AML-193 (cell line): ENCODE measurements around the gene STARD8.

Experiments used
- DNase-seq, 2 experiments: peaks; one replicate each; lab custom pipeline; 2025; lab: John Stamatoyannopoulos, UW

The STARD8 gene

GRCh38 chrX:68749426-68749825 is 102.0 kb downstream of the STARD8 start:
- no peak for DNase-seq

GRCh38 chrX:68750316-68750715 is 102.8 kb downstream of the STARD8 start:
- DNase-seq, result no peak

- no peak for DNase-seq
These were observed 103.9 kb downstream of the STARD8 start for GRCh38 chrX:68751372-68751771.

GRCh38 chrX:68753218-68753617 is 105.8 kb downstream of the STARD8 start:
- DNase-seq, result no peak

GRCh38 chrX:68754406-68754805 is 106.9 kb downstream of the STARD8 start:
- no peak for DNase-seq

- DNase-seq, result no peak
These were observed 108.2 kb downstream of the STARD8 start for GRCh38 chrX:68755616-68756125.

GRCh38 chrX:68757331-68757730 is 109.9 kb downstream of the STARD8 start:
- DNase-seq, result no peak

- no peak for DNase-seq
These were observed 110.3 kb downstream of the STARD8 start for GRCh38 chrX:68757731-68758130.

- DNase-seq, result no peak
These were observed 111.2 kb downstream of the STARD8 start for GRCh38 chrX:68758671-68759070.

GRCh38 chrX:68761086-68761485 is 113.6 kb downstream of the STARD8 start:
- DNase-seq, result no peak

- no peak for DNase-seq
These were observed 115.3 kb downstream of the STARD8 start for GRCh38 chrX:68762766-68763165.

GRCh38 chrX:68763481-68763880 is 116.0 kb downstream of the STARD8 start:
- DNase-seq, result no peak
